MM.1S (cell line): ENCODE measurements around the gene GNG10.

Experiments used
- DNase-seq: peaks from one replicate; pipeline ENCODE4 v3.0.0-alpha.2; 2015
- H2AFZ ChIP-seq: fragments of 300-600 bp; sonication (generic); 2 replicates; pipeline ENCODE4 v1.6.0; 2016; ENCODE audit warnings: antibody characterized with exemption, low read length
- H3F3A ChIP-seq: fragments of 300-600 bp; sonication (generic); 2 replicates; pipeline ENCODE4 v1.6.1; 2016; ENCODE audit warnings: mild to moderate bottlenecking, antibody characterized with exemption, low read length, moderate library complexity, mixed read lengths; ENCODE audit not compliant: insufficient read depth
- H3K27ac ChIP-seq: fragments of 300-600 bp; sonication (generic); 2 replicates; pipeline ENCODE4 v1.5.1; 2016; ENCODE audit warnings: mild to moderate bottlenecking, low read length
- H3K27me3 ChIP-seq: fragments of 300-600 bp; sonication (generic); replicated peaks from 2 replicates; pipeline ENCODE4 v1.6.0; 2016; ENCODE audit warnings: low read length; ENCODE audit not compliant: insufficient read depth
- H3K36me3 ChIP-seq: fragments of 300-600 bp; sonication (generic); replicated peaks from 2 replicates; pipeline ENCODE4 v1.6.1; 2016; ENCODE audit warnings: mild to moderate bottlenecking, low read length, mixed read lengths; ENCODE audit not compliant: insufficient read depth
- H3K4me1 ChIP-seq: fragments of 300-600 bp; sonication (generic); 2 replicates; pipeline ENCODE4 v1.6.1; 2016; ENCODE audit warnings: low read length, mixed read lengths
- H3K4me2 ChIP-seq: fragments of 300-600 bp; sonication (generic); 2 replicates; pipeline ENCODE4 v1.6.0; 2016; ENCODE audit warnings: low read depth, low read length
- H3K4me3 ChIP-seq: fragments of 300-600 bp; sonication (generic); 2 replicates; pipeline ENCODE4 v1.5.1; 2016; ENCODE audit warnings: low read length, mixed read lengths
- H3K79me2 ChIP-seq: fragments of 300-600 bp; sonication (generic); 2 replicates; pipeline ENCODE4 v1.6.1; 2016; ENCODE audit warnings: mixed run types, low read length, mixed read lengths
- H3K9ac ChIP-seq: fragments of 300-600 bp; sonication (generic); 2 replicates; pipeline ENCODE4 v1.6.1; 2016; ENCODE audit warnings: low read length, mixed read lengths
- H3K9me2 ChIP-seq: fragments of 300-600 bp; sonication (generic); replicated peaks from 2 replicates; pipeline ENCODE4 v1.6.1; 2016; ENCODE audit warnings: mild to moderate bottlenecking, low read length, mixed read lengths; ENCODE audit not compliant: insufficient read depth
- H3K9me3 ChIP-seq: fragments of 300-600 bp; sonication (generic); replicated peaks from 2 replicates; pipeline ENCODE4 v1.6.1; 2016; ENCODE audit warnings: mild to moderate bottlenecking, low read length, mixed read lengths; ENCODE audit not compliant: insufficient read depth
- H4K20me1 ChIP-seq: fragments of 300-600 bp; sonication (generic); 2 replicates; pipeline ENCODE4 v1.6.1; 2016; ENCODE audit warnings: mild to moderate bottlenecking, low read length, moderate library complexity, mixed read lengths; ENCODE audit not compliant: insufficient read depth
- CTCF ChIP-seq: fragments of 300-600 bp; sonication (generic); IDR thresholded peaks from 2 replicates; pipeline ENCODE4 v1.5.1; 2016; ENCODE audit warnings: antibody characterized with exemption, low read length, mixed read lengths
- EZH2 ChIP-seq: fragments of 300-600 bp; sonication (generic); optimal IDR thresholded peaks from 2 replicates; pipeline ENCODE3; 2017; ENCODE audit warnings: low read depth, mild to moderate bottlenecking, antibody characterized with exemption, low read length, mixed read lengths
- EZH2phosphoT487 ChIP-seq: fragments of 300-600 bp; sonication (generic); IDR thresholded peaks from 2 replicates; pipeline ENCODE4 v1.6.1; 2018; ENCODE audit warnings: antibody characterized with exemption, low read length

Gene GNG10

GRCh38 chr9:111674319-111674718, 12.9 kb downstream of the GNG10 start:
- no peaks in the 10 kb centered on the region for H4K20me1 ChIP-seq
- no peak for TF ChIP-seq CTCF
- TF ChIP-seq EZH2, result no peak
- no peak for TF ChIP-seq EZH2phosphoT487
- H3K79me2 ChIP-seq, result no peaks in the 10 kb centered on the region
- no peaks in the 10 kb centered on the region for H3F3A ChIP-seq
- DNase-seq, result no peak
- no peak overlapping the region for H2AFZ ChIP-seq
- no peaks in the 10 kb centered on the region for H3K27me3 ChIP-seq
- H3K9me3 ChIP-seq, result no peaks in the 10 kb centered on the region
- no peaks in the 10 kb centered on the region for H3K9me2 ChIP-seq
- H3K4me2 ChIP-seq, result no peak overlapping the region
- H3K9ac ChIP-seq, result no peak overlapping the region
- H3K27ac ChIP-seq, result no peak overlapping the region
- H3K36me3 ChIP-seq, result no peaks in the 10 kb centered on the region
- H3K4me3 ChIP-seq, result no peak overlapping the region
- H3K4me1 ChIP-seq, result no peaks in the 10 kb centered on the region

- no peaks in the 10 kb centered on the region for H3K4me1 ChIP-seq
Measured at GRCh38 chr9:111676116-111676515, 14.7 kb downstream of the GNG10 start.

GRCh38 chr9:111678293-111678692, 16.9 kb downstream of the GNG10 start:
- H3K27ac ChIP-seq, result no peak overlapping the region
- no peaks in the 10 kb centered on the region for H3K36me3 ChIP-seq
- H3K9ac ChIP-seq, result no peak overlapping the region
- no peak overlapping the region for H2AFZ ChIP-seq
- no peaks in the 10 kb centered on the region for H3K9me2 ChIP-seq
- no peak overlapping the region for H3K4me2 ChIP-seq
- no peaks in the 10 kb centered on the region for H3F3A ChIP-seq
- H3K4me1 ChIP-seq, result no peaks in the 10 kb centered on the region
- H3K27me3 ChIP-seq, result no peaks in the 10 kb centered on the region
- no peak for DNase-seq
- no peak overlapping the region for H3K4me3 ChIP-seq
- TF ChIP-seq EZH2 (no peak), EZH2phosphoT487 (no peak), CTCF (no peak)
- H3K79me2 ChIP-seq, result no peaks in the 10 kb centered on the region
- no peaks in the 10 kb centered on the region for H3K9me3 ChIP-seq
- H4K20me1 ChIP-seq, result no peaks in the 10 kb centered on the region

More at GRCh38 chr9:111676116-111676515, 14.7 kb downstream of the GNG10 start:
- TF ChIP-seq EZH2 (no peak), CTCF (no peak), EZH2phosphoT487 (no peak)
- Histone ChIP-seq H3K27me3 (no peaks in the 10 kb centered on the region), H3K36me3 (no peaks in the 10 kb centered on the region), H3K4me3 (no peak overlapping the region), H3K79me2 (no peaks in the 10 kb centered on the region), H3F3A (no peaks in the 10 kb centered on the region), H4K20me1 (no peaks in the 10 kb centered on the region), H2AFZ (no peak overlapping the region), H3K9me2 (no peaks in the 10 kb centered on the region), H3K4me2 (no peak overlapping the region), H3K9ac (no peak overlapping the region), H3K27ac (no peak overlapping the region), H3K9me3 (no peaks in the 10 kb centered on the region)
- DNase-seq, result no peak

GRCh38 chr9:111679199-111679598, 17.8 kb downstream of the GNG10 start:
- no peaks in the 10 kb centered on the region for H3K79me2 ChIP-seq
- H4K20me1 ChIP-seq, result no peaks in the 10 kb centered on the region
- H3K4me2 ChIP-seq, result no peak overlapping the region
- no peak overlapping the region for H2AFZ ChIP-seq
- H3K9ac ChIP-seq, result no peak overlapping the region
- H3K4me1 ChIP-seq, result no peaks in the 10 kb centered on the region
- no peak for DNase-seq
- H3K9me2 ChIP-seq, result no peaks in the 10 kb centered on the region
- no peak overlapping the region for H3K4me3 ChIP-seq
- H3K27ac ChIP-seq, result no peak overlapping the region
- no peaks in the 10 kb centered on the region for H3K9me3 ChIP-seq
- no peak for TF ChIP-seq EZH2
- TF ChIP-seq CTCF, result no peak
- no peak for TF ChIP-seq EZH2phosphoT487
- no peaks in the 10 kb centered on the region for H3F3A ChIP-seq
- H3K27me3 ChIP-seq, result no peaks in the 10 kb centered on the region
- no peaks in the 10 kb centered on the region for H3K36me3 ChIP-seq
